HCT116 (cell line): ENCODE measurements around the gene FBXL17. TPM values are rescaled to one million over a fixed set of nuclear protein-coding genes. Genes with fewer than 3 reads are reported as not detected.

Experiments
- ATAC-seq: fragments of 200-7000 bp; cut with Tn5 transposase; 2 replicates; pipeline ENCODE4 v1.9.1; 2020; ENCODE audit warnings: mild to moderate bottlenecking, moderate library complexity
- BruUV-seq: library from RNA; stranded (reverse); fragments of 400-500 nt; replicated peaks from 2 replicates; lab custom pipeline; 2021; lab: Mats Ljungman, UMichigan
- CTCF ChIA-PET: fragments of 300-600 bp; sonication (Branson Sonifier 250); formaldehyde crosslinking; loops from one replicate; lab custom pipeline; 2021; ENCODE audit warnings: antibody characterized with exemption; lab: Charles Lee
- POLR2A ChIA-PET: fragments of 300-600, 350-600 bp; sonication (Branson Sonifier 250); formaldehyde crosslinking; loops from one replicate; lab custom pipeline; 2021; ENCODE audit warnings: antibody characterized with exemption; lab: Charles Lee
- RAD21 ChIA-PET, 2 experiments: fragments of 300-600 bp; sonication (Branson Sonifier 250); formaldehyde crosslinking; loops; one replicate each; lab custom pipeline; 2023; ENCODE audit warnings: low total read pairs in 2 of 2; ENCODE audit not compliant: uncharacterized antibody in 2 of 2, unreplicated experiment in 2 of 2, low non-redundant PET in 1 of 2; lab: Charles Lee
- DNase-seq: peaks from one replicate; pipeline ENCODE4 v3.0.0-alpha.2; 2010; ENCODE audit warnings: low read depth, low spot score
- H2AFZ ChIP-seq: fragments of 200-600 bp; shearing (Covaris generic), sonication (generic); 2 replicates; pipeline ENCODE4 v1.6.1; 2017; ENCODE audit warnings: low read depth, mixed run types, mixed read lengths, antibody characterized with exemption, low read length; ENCODE audit not compliant: poor library complexity, severe bottlenecking
- H3K27ac ChIP-seq: 2 replicates; pipeline ENCODE4 v1.5.1; 2012; ENCODE audit warnings: low read depth, low read length
- H3K27me3 ChIP-seq: fragments of 200-600 bp; sonication (generic); 2 replicates; pipeline ENCODE4 v1.6.1; 2016; ENCODE audit warnings: mixed run types, low read length, mixed read lengths; ENCODE audit not compliant: insufficient read depth
- H3K36me3 ChIP-seq, 2 experiments: fragments of 200-500 bp in 1 of 2; fragments of 200-600 bp in 1 of 2; sonication (Bioruptor generic) in 1 of 2; sonication (generic) in 1 of 2; 2 replicates each; pipeline versions ENCODE4 v1.5.1 to v1.6.1; 2014 to 2016; ENCODE audit warnings: low read length in 2 of 2, inconsistent platforms in 1 of 2, mixed read lengths in 1 of 2, mixed run types in 1 of 2; ENCODE audit not compliant: insufficient read depth in 2 of 2, control insufficient read depth in 1 of 2
- H3K4me1 ChIP-seq, 2 experiments: fragments of 200-600 bp in 1 of 2; sonication (generic) in 1 of 2; 2 replicates each; pipeline versions ENCODE4 v1.5.1 to v1.6.1; 2012 to 2017; ENCODE audit warnings: low read length in 2 of 2, inconsistent platforms in 1 of 2, mild to moderate bottlenecking in 1 of 2, mixed read lengths in 1 of 2, mixed run types in 1 of 2, moderate library complexity in 1 of 2; ENCODE audit not compliant: insufficient read depth in 2 of 2, control insufficient read depth in 1 of 2
- H3K4me2 ChIP-seq: fragments of 200-600 bp; sonication (generic); 2 replicates; pipeline ENCODE4 v1.6.1; 2017; ENCODE audit warnings: mixed run types, low read length, mixed read lengths
- H3K4me3 ChIP-seq, 2 experiments: fragments of 200-600 bp in 1 of 2; sonication (generic) in 1 of 2; replicated peaks in 1 of 2; 2 replicates each; pipeline ENCODE4 v1.5.1; 2011 to 2016; ENCODE audit warnings: low read length in 2 of 2, control low read depth in 1 of 2, low read depth in 1 of 2, mild to moderate bottlenecking in 1 of 2, mixed read lengths in 1 of 2, mixed run types in 1 of 2
- H3K79me2 ChIP-seq: fragments of 200-600 bp; sonication (generic); 2 replicates; pipeline ENCODE4 v1.6.1; 2017; ENCODE audit warnings: mild to moderate bottlenecking, mixed run types, low read length, moderate library complexity, mixed read lengths; ENCODE audit not compliant: insufficient read depth
- H3K9ac ChIP-seq: fragments of 200-600 bp; sonication (generic); 2 replicates; pipeline ENCODE4 v1.6.1; 2016; ENCODE audit warnings: low read length, mixed read lengths
- H3K9me2 ChIP-seq: fragments of 200-600 bp; sonication (generic), shearing (Covaris generic); 2 replicates; pipeline ENCODE4 v1.6.1; 2017; ENCODE audit warnings: mixed run types, mild to moderate bottlenecking, moderate library complexity; ENCODE audit not compliant: insufficient read depth
- H3K9me3 ChIP-seq, 2 experiments: fragments of 200-500 bp in 1 of 2; fragments of 200-600 bp in 1 of 2; sonication (Bioruptor generic) in 1 of 2; sonication (generic) in 1 of 2; 2 replicates each; pipeline ENCODE4 v1.6.1; 2014 to 2017; ENCODE audit warnings: low read length in 2 of 2, mixed read lengths in 2 of 2, inconsistent platforms in 1 of 2, low read depth in 1 of 2, mild to moderate bottlenecking in 1 of 2, mixed run types in 1 of 2, moderate library complexity in 1 of 2; ENCODE audit not compliant: control insufficient read depth in 1 of 2, insufficient read depth in 1 of 2
- H4K20me1 ChIP-seq: fragments of 200-600 bp; sonication (generic), shearing (Covaris generic); 2 replicates; pipeline ENCODE4 v1.6.1; 2017; ENCODE audit warnings: mixed run types, mild to moderate bottlenecking, moderate library complexity; ENCODE audit not compliant: insufficient read depth
- CBX3 ChIP-seq: IDR thresholded peaks from 2 replicates; pipeline ENCODE4 v1.6.1; 2012; ENCODE audit warnings: low read depth
- CEBPB ChIP-seq: IDR thresholded peaks from 2 replicates; pipeline ENCODE4 v1.6.1; 2012; ENCODE audit warnings: low read depth
- CTCF ChIP-seq, 3 experiments: fragments of 200-600 bp in 1 of 3; sonication (generic) in 1 of 3; IDR thresholded peaks in 2 of 3; conservative IDR thresholded peaks in 1 of 3; 2 replicates each; pipeline ENCODE4 v1.5.1; 2012 to 2017; ENCODE audit warnings: low read depth in 2 of 3, low read length in 2 of 3, antibody characterized with exemption in 1 of 3, borderline replicate concordance in 1 of 3, control low read depth in 1 of 3, mild to moderate bottlenecking in 1 of 3, mixed read lengths in 1 of 3, mixed run types in 1 of 3, moderate library complexity in 1 of 3; ENCODE audit not compliant: insufficient read depth in 1 of 3
- EGR1 ChIP-seq: IDR thresholded peaks from 2 replicates; pipeline ENCODE4 v1.6.1; 2012; ENCODE audit warnings: low read depth
- ELF1 ChIP-seq: IDR thresholded peaks from 2 replicates; pipeline ENCODE4 v1.6.1; 2012; ENCODE audit warnings: low read depth, borderline replicate concordance
- EZH2 ChIP-seq: fragments of 200-600 bp; sonication (generic); IDR thresholded peaks from 2 replicates; pipeline ENCODE4 v1.6.1; 2017; ENCODE audit warnings: antibody characterized with exemption, mixed run types
- EZH2phosphoT487 ChIP-seq: fragments of 200-600 bp; IDR thresholded peaks from 2 replicates; pipeline ENCODE4 v1.6.1; 2018; ENCODE audit warnings: antibody characterized with exemption, borderline replicate concordance
- JUND ChIP-seq: IDR thresholded peaks from 2 replicates; pipeline ENCODE4 v1.6.1; 2012
- POLR2AphosphoS5 ChIP-seq: IDR thresholded peaks from 2 replicates; pipeline ENCODE4 v1.6.1; 2011; ENCODE audit warnings: mild to moderate bottlenecking, low read depth, low read length, moderate library complexity
- RAD21 ChIP-seq: IDR thresholded peaks from 2 replicates; pipeline ENCODE4 v1.6.1; 2012; ENCODE audit warnings: low read depth, mild to moderate bottlenecking
- REST ChIP-seq: IDR thresholded peaks from 2 replicates; pipeline ENCODE4 v1.6.1; 2012; ENCODE audit warnings: low read depth
- SP1 ChIP-seq: IDR thresholded peaks from 2 replicates; pipeline ENCODE4 v1.6.1; 2012; ENCODE audit warnings: low read depth
- TCF7L2 ChIP-seq: IDR thresholded peaks from 2 replicates; pipeline ENCODE4 v1.7.0; 2011; ENCODE audit warnings: borderline replicate concordance, inconsistent platforms; ENCODE audit not compliant: insufficient read depth, insufficient read length; ENCODE audit errors: extremely low read depth
- YY1 ChIP-seq: IDR thresholded peaks from 2 replicates; pipeline ENCODE4 v1.6.1; 2011; ENCODE audit warnings: low read length, low read depth, moderate library complexity, mild to moderate bottlenecking; ENCODE audit not compliant: insufficient replicate concordance; ENCODE audit errors: extremely low read depth
- ZFX ChIP-seq: fragments of 450-650 bp; IDR thresholded peaks from 2 replicates; pipeline ENCODE4 v1.6.1; 2017
- intact Hi-C: fragments of 100-400 bp; cut with micrococcal nuclease; formaldehyde crosslinking; loops from 2 replicates; pipeline ENCODE4 v1.10.0; 2022
- total RNA-seq: library from RNA; stranded (reverse); gene quantifications from one replicate; pipeline ENCODE4 v1.2.1, GENCODE V29; 2021; ENCODE audit not compliant: unreplicated experiment
- TF ChIP-seq, protein P1 (sequence below): IDR thresholded peaks from 2 replicates; pipeline ENCODE4 v1.6.1; 2012
- TF ChIP-seq, protein P2 (sequence below): IDR thresholded peaks from 2 replicates; pipeline ENCODE4 v1.6.1; 2012

Gene FBXL17
- total RNA-seq, 1 experiment from 2014 or later, result 9.4 TPM

- ChIA-PET POLR2A (no interaction called here), RAD21 (no interaction called here)
- intact Hi-C loops, result no loop called here
- no peak for ATAC-seq
- no TSS peak for BruUV-seq
- H2AFZ ChIP-seq, result no peak overlapping the region
- no peaks in the 10 kb centered on the region for H3K36me3 ChIP-seq
- DNase-seq, result no peak
- H3K4me2 ChIP-seq, result no peak overlapping the region
- H3K9me2 ChIP-seq, result no peaks in the 10 kb centered on the region
- no peaks in the 10 kb centered on the region for H3K79me2 ChIP-seq
- H3K4me3 ChIP-seq, result no peak overlapping the region
- H3K9ac ChIP-seq, result no peak overlapping the region
- no peak overlapping the region for H3K27ac ChIP-seq
- TF ChIP-seq POLR2AphosphoS5 (no peak), JUND (no peak), TCF7L2 (no peak)
- TF ChIP-seq, protein P1, sequence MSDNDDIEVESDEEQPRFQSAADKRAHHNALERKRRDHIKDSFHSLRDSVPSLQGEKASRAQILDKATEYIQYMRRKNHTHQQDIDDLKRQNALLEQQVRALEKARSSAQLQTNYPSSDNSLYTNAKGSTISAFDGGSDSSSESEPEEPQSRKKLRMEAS, result no peak
- TF ChIP-seq, protein P2, sequence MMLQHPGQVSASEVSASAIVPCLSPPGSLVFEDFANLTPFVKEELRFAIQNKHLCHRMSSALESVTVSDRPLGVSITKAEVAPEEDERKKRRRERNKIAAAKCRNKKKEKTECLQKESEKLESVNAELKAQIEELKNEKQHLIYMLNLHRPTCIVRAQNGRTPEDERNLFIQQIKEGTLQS, result no peak
- TF ChIP-seq, all 23 proteins: peak for 0
- Histone ChIP-seq H4K20me1 (no peaks in the 10 kb centered on the region), H3K27me3 (no peaks in the 10 kb centered on the region), H3K4me1 (no peaks in the 10 kb centered on the region), H3K9me3 (no peaks in the 10 kb centered on the region)
- CTCF ChIA-PET, result interaction anchor here (1.2 kb wide), 1 partner anchor 30 kb away, joined by 3 read pairs; no protein-coding TSS in a partner anchor
These were observed 66.1 kb downstream of the FBXL17 start for GRCh38 chr5:108315829-108316228.

DNA sequence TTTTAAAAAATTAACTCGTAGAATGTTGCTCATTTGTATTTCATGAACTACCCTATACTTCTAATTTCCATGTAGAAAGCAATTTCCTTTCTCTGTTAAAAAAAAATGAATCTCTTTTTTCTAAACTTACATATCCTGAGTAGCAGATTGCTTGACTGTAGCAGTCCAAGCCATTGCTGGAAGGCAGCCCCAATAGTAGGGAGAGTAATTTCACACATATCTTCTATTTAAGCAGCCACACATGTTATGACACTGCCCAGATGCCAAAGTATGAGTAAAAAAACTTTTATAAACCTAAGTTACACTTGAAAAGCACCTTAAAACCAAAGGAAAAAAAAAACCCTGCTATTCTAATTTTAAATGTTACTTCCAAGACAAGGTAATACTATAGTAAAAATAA lies 69.6 kb downstream of the FBXL17 start:
- no peak overlapping the region for H3K4me2 ChIP-seq
- H2AFZ ChIP-seq, result no peak overlapping the region
- no peaks in the 10 kb centered on the region for H3K79me2 ChIP-seq
- no TSS peak for BruUV-seq
- no peak for DNase-seq
- no peaks in the 10 kb centered on the region for H3K27me3 ChIP-seq
- POLR2A ChIA-PET, result no interaction called here
- H3K4me3 ChIP-seq, result no peak overlapping the region
- no peak overlapping the region for H3K9ac ChIP-seq
- H3K9me3 ChIP-seq, result no peaks in the 10 kb centered on the region
- CTCF ChIA-PET, result no interaction called here
- intact Hi-C loops, result no loop called here
- H3K4me1 ChIP-seq, result no peaks in the 10 kb centered on the region
- ATAC-seq, result no peak
- no peaks in the 10 kb centered on the region for H4K20me1 ChIP-seq
- H3K27ac ChIP-seq, result no peak overlapping the region
- RAD21 ChIA-PET, result no interaction called here
- no peaks in the 10 kb centered on the region for H3K36me3 ChIP-seq
- H3K9me2 ChIP-seq, result no peaks in the 10 kb centered on the region
- TF ChIP-seq EZH2phosphoT487, result no peak
- TF ChIP-seq EGR1, result no peak
- no peak for TF ChIP-seq SP1
- no peak for TF ChIP-seq REST
- TF ChIP-seq RAD21, result no peak
- TF ChIP-seq EZH2, result no peak
- no peak for TF ChIP-seq CEBPB
- TF ChIP-seq CTCF (IDR thresholded peaks at IDR 0.05 in 2 of 3, conservative IDR thresholded peaks at IDR 0.05 in 1 of 3; ENCODE audit: borderline replicate concordance in 1 of 3, insufficient read depth in 1 of 3, low read depth in 2 of 3, low read length in 2 of 3), result no peak
- no peak for TF ChIP-seq ELF1
- no peak for TF ChIP-seq YY1
- TF ChIP-seq CBX3, result no peak
- TF ChIP-seq ZFX, result no peak
